Measurements from ENCODE around the gene HSD17B7. TPM values are rescaled to one million over a fixed set of nuclear protein-coding genes. Genes with fewer than 3 reads are reported as not detected.
"Not testable (repeated sequence)": the region's sequence is repeated elsewhere in the genome, so short reads cannot be mapped to it uniquely, and the experiment has no call there.

HSD17B7 gene
- total RNA-seq = 10.8 TPM
- 12.8 TPM for polyA plus RNA-seq (ENCODE audit: insufficient read depth, low read depth, low replicate concordance)
- long read RNA-seq, donor 1, partial matches to known transcripts = 0 of 4 reads
- long read RNA-seq, donor 1, other reads (novel, unspliced or antisense) = 0 of 4 reads
- long read RNA-seq, donor 2, partial matches to known transcripts = 0 of 5 reads
- long read RNA-seq, donor 2, other reads (novel, unspliced or antisense) = 0 of 5 reads
- long read RNA-seq, donor 3, transcript HSD17B7-201 (9 exons, 1,190 nt) = major isoform, 8 of 15 reads
- long read RNA-seq, donor 3, partial matches to known transcripts = 6 of 15 reads
- long read RNA-seq, donor 3, other reads (novel, unspliced or antisense) = 0 of 15 reads
- long read RNA-seq, donor 4, transcript HSD17B7-201 (9 exons, 1,190 nt) = major isoform, 6 of 6 reads
- long read RNA-seq, donor 4, partial matches to known transcripts = 0 of 6 reads
- long read RNA-seq, donor 4, other reads (novel, unspliced or antisense) = 0 of 6 reads
- long read RNA-seq, donor 5 = 0 reads
- long read RNA-seq, donor 6, partial matches to known transcripts = 0 of 4 reads
- long read RNA-seq, donor 6, other reads (novel, unspliced or antisense) = 0 of 4 reads
- long read RNA-seq, donor 7, transcript HSD17B7-201 (9 exons, 1,190 nt) = major isoform, 7 of 10 reads
- long read RNA-seq, donor 7, partial matches to known transcripts = 1 of 10 reads
- long read RNA-seq, donor 7, other reads (novel, unspliced or antisense) = 1 of 10 reads
- long read RNA-seq, donor 8, transcript HSD17B7-201 (9 exons, 1,190 nt) = major isoform, 5 of 5 reads
- long read RNA-seq, donor 8, partial matches to known transcripts = 0 of 5 reads
- long read RNA-seq, donor 8, other reads (novel, unspliced or antisense) = 0 of 5 reads
- long read RNA-seq, donor 9, partial matches to known transcripts = 0 of 1 reads
- long read RNA-seq, donor 9, other reads (novel, unspliced or antisense) = 0 of 1 reads
- long read RNA-seq, donor 10, partial matches to known transcripts = 0 of 5 reads
- long read RNA-seq, donor 10, other reads (novel, unspliced or antisense) = 0 of 5 reads

GRCh38 chr1:162790303-162790984 lies at the start of gene HSD17B7:
TSS of gene HSD17B7 (plus strand) at chr1:162790702. CDS start at chr1:162790801, 99 bp downstream.
- DNase-seq = peak; percentile 76 to 91 (median 86)
- H3K36me3 ChIP-seq (ENCODE audit: control insufficient read depth in 2 of 3, insufficient read depth in 3 of 3, low read length in 3 of 3); H3K4me1 ChIP-seq (ENCODE audit: control insufficient read depth in 2 of 3, insufficient read depth in 2 of 3, low read depth in 1 of 3, low read length in 3 of 3); intact Hi-C loops (cut with DNase I); H3K27me3 ChIP-seq (ENCODE audit: control insufficient read depth, insufficient read depth, low read length); H3K9me3 ChIP-seq (ENCODE audit: control insufficient read depth in 2 of 3, insufficient read depth in 1 of 3, low read length in 3 of 3): not testable (repeated sequence)
- Histone ChIP-seq H3K4me3 (ENCODE audit: low read length in 3 of 3) (peak within 1 kb of the TSS; percentile 59 to 73 (median 64)), H3K9ac (ENCODE audit: low read length in 3 of 3) (peak within 1 kb of the TSS in 2 of 3 donors; percentile 27 to 80), H3K27ac (ENCODE audit: low read depth in 2 of 2, low read length in 2 of 2) (peak within 1 kb of the TSS; percentile 92)
- peak; percentile 96 for FAIRE-seq

- intact Hi-C loops (cut with DNase I) = no loop called here
- FAIRE-seq = no peak
These were observed 49.7 kb upstream of the HSD17B7 start for GRCh38 chr1:162740755-162741154.

GRCh38 chr1:162741574-162741973 lies 48.9 kb upstream of the HSD17B7 start:
- no peaks in the 10 kb centered on the region for H3K36me3 ChIP-seq (ENCODE audit: control insufficient read depth in 2 of 3, insufficient read depth in 3 of 3, low read length in 3 of 3)
- FAIRE-seq = no peak

More at GRCh38 chr1:162740755-162741154, 49.7 kb upstream of the HSD17B7 start:
- no peak for TF ChIP-seq CTCF (IDR thresholded peaks at IDR 0.05; ENCODE audit: borderline replicate concordance, extremely low read depth, insufficient read depth)
- no peaks in the 10 kb centered on the region for H3K4me1 ChIP-seq (ENCODE audit: control insufficient read depth in 2 of 3, insufficient read depth in 2 of 3, low read depth in 1 of 3, low read length in 3 of 3)
- H3K4me3 ChIP-seq (ENCODE audit: low read length in 3 of 3) = no peak overlapping the region
- H3K27ac ChIP-seq (ENCODE audit: low read depth in 2 of 2, low read length in 2 of 2) = no peak overlapping the region
- H3K36me3 ChIP-seq (ENCODE audit: control insufficient read depth in 2 of 3, insufficient read depth in 3 of 3, low read length in 3 of 3) = no peaks in the 10 kb centered on the region
- H3K27me3 ChIP-seq (ENCODE audit: control insufficient read depth, insufficient read depth, low read length) = no peaks in the 10 kb centered on the region
- no peak overlapping the region for H3K9ac ChIP-seq (ENCODE audit: low read length in 3 of 3)
- no peaks in the 10 kb centered on the region for H3K9me3 ChIP-seq (ENCODE audit: control insufficient read depth in 2 of 3, insufficient read depth in 1 of 3, low read length in 3 of 3)
- DNase-seq = no peak

GRCh38 chr1:162746264-162746942 lies 44.1 kb upstream of the HSD17B7 start:
- intact Hi-C loops (cut with DNase I); H3K27me3 ChIP-seq (ENCODE audit: control insufficient read depth, insufficient read depth, low read length); DNase-seq: not testable (repeated sequence)

More at GRCh38 chr1:162741574-162741973, 48.9 kb upstream of the HSD17B7 start:
- no peak overlapping the region for H3K4me3 ChIP-seq (ENCODE audit: low read length in 3 of 3)
- no peaks in the 10 kb centered on the region for H3K4me1 ChIP-seq (ENCODE audit: control insufficient read depth in 2 of 3, insufficient read depth in 2 of 3, low read depth in 1 of 3, low read length in 3 of 3)
- no peak for DNase-seq
- TF ChIP-seq CTCF (IDR thresholded peaks at IDR 0.05; ENCODE audit: borderline replicate concordance, extremely low read depth, insufficient read depth) = no peak
- no peaks in the 10 kb centered on the region for H3K27me3 ChIP-seq (ENCODE audit: control insufficient read depth, insufficient read depth, low read length)
- H3K27ac ChIP-seq (ENCODE audit: low read depth in 2 of 2, low read length in 2 of 2) = no peak overlapping the region
- no peak overlapping the region for H3K9ac ChIP-seq (ENCODE audit: low read length in 3 of 3)
- H3K9me3 ChIP-seq (ENCODE audit: control insufficient read depth in 2 of 3, insufficient read depth in 1 of 3, low read length in 3 of 3) = no peaks in the 10 kb centered on the region
- intact Hi-C loops (cut with DNase I) = no loop called here

More at GRCh38 chr1:162746264-162746942, 44.1 kb upstream of the HSD17B7 start:
- not testable (repeated sequence) for H3K4me3 ChIP-seq (ENCODE audit: low read length in 3 of 3); H3K27ac ChIP-seq (ENCODE audit: low read depth in 2 of 2, low read length in 2 of 2); H3K36me3 ChIP-seq (ENCODE audit: control insufficient read depth in 2 of 3, insufficient read depth in 3 of 3, low read length in 3 of 3); H3K4me1 ChIP-seq (ENCODE audit: control insufficient read depth in 2 of 3, insufficient read depth in 2 of 3, low read depth in 1 of 3, low read length in 3 of 3); H3K9me3 ChIP-seq (ENCODE audit: control insufficient read depth in 2 of 3, insufficient read depth in 1 of 3, low read length in 3 of 3); H3K9ac ChIP-seq (ENCODE audit: low read length in 3 of 3); FAIRE-seq

Measured in kidney (tissue), 22 donors.